MM.1S (cell line): ENCODE data around the gene CABLES1.

Experiments used
- CTCF ChIP-seq: fragments of 300-600 bp; sonication (generic); IDR thresholded peaks from 2 replicates; pipeline ENCODE4 v1.5.1; 2016; ENCODE audit warnings: antibody characterized with exemption, low read length, mixed read lengths
- EZH2 ChIP-seq: fragments of 300-600 bp; sonication (generic); optimal IDR thresholded peaks from 2 replicates; pipeline ENCODE3; 2017; ENCODE audit warnings: low read depth, mild to moderate bottlenecking, antibody characterized with exemption, low read length, mixed read lengths
- EZH2phosphoT487 ChIP-seq: fragments of 300-600 bp; sonication (generic); IDR thresholded peaks from 2 replicates; pipeline ENCODE4 v1.6.1; 2018; ENCODE audit warnings: antibody characterized with exemption, low read length

GRCh38 chr18:23196119-23197007 is 61.1 kb downstream of the CABLES1 start:
- TF ChIP-seq CTCF, result no peak
- no peak for TF ChIP-seq EZH2
- no peak for TF ChIP-seq EZH2phosphoT487
